HG02885 (cell line): ENCODE results near the gene FAM50A.

ENCODE experiments used
- ATAC-seq: cut with Tn5 transposase; IDR thresholded peaks from one replicate; pipeline ENCODE4 v1.9.1; 2021; ENCODE audit warnings: mild to moderate bottlenecking; ENCODE audit not compliant: unreplicated experiment, poor library complexity

FAM50A gene

DNA sequence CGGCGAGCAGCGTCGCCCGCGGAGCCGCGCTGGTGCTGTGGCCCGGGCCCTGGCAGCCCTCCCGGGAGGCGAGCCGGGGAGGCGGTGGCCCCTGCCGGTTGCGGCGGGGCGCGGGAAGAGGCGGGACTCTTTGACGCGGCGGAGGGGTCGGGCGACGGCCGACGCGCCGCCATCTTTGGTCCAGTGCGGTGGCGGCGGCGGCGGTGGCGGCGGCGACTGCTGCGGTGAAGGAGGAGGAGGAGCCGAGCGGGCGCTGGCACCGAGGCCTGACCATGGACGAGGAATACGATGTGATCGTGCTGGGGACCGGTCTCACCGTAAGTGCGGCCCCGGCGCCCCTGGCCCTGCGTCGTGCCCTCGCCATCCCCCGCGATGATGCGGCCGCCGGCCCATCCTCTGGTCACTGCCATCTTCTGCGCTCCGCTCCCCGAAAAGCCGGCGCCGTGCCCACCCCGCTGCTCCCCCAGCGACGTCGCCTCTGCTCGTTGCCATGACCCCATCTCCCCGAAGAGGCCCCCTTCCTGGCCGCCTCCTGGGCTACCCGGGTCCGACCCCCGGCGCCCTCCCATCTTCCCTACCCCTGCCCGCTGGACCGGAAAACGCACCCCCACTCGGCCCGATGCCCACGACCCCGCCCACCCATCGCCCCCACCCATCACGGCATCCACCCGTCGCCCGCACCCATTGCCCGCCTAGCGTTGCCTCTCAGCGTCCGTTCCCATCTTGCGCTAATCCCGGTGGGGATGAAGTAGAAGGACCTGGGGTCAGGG lies 6.8 kb upstream of the FAM50A start, which contains the start of gene GDI1:
Gene GDI1, plus strand, starts transcription at position 172 of the 770 bp plus-strand sequence. Its CDS starts 101 bp downstream, at position 273.
- peak; percentile 52 for ATAC-seq

- ATAC-seq: no peak
These were observed 5.7 kb upstream of the FAM50A start for GRCh38 chrX:154437971-154438893.

DNA sequence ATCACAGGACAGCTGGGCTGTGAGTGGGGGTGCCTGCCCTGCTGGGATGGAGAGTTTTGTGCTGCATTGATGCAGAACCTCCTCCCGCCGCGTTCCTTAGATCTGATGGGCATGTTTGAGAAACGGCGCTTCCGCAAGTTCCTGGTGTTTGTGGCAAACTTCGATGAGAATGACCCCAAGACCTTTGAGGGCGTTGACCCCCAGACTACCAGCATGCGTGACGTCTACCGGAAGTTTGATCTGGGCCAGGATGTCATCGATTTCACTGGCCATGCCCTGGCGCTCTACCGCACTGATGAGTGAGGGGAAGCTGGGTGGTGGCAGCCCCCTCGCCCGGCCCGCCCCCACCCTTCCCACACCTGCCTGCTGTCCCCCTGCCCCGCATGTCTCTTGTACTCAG lies 4.1 kb upstream of the FAM50A start:
- ATAC-seq: no peak

GRCh38 chrX:154440623-154441357 lies 3.2 kb upstream of the FAM50A start:
- no peak for ATAC-seq

GRCh38 chrX:154441564-154441963 lies 2.4 kb upstream of the FAM50A start:
- ATAC-seq: no peak

DNA sequence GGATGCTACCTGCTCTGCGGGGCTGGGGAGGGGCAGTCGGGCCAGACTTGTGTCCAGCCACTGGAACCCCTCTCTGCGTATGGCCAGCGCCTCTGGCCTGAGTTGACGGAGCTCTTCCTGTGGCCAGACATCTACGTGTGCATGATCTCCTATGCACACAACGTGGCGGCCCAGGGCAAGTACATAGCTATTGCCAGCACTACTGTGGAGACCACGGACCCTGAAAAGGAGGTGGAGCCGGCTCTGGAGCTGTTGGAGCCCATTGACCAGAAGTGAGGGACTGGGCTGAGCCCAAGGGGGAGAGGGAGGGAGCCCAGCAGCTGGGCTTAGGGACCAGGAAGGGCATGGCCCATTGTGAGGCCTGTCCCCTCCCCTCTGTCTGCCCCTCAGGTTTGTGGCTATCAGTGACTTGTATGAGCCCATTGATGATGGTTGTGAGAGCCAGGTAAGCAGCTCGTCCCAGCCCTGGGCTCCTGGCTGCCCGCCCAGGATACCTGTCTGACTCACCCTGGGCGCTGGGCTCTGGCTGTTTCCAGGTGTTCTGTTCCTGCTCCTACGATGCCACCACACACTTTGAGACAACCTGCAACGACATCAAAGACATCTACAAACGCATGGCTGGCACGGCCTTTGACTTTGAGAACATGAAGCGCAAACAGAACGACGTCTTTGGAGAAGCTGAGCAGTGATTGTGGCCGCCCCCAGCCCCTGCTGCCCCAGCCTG lies 1.8 kb upstream of the FAM50A start:
- ATAC-seq: no peak

DNA sequence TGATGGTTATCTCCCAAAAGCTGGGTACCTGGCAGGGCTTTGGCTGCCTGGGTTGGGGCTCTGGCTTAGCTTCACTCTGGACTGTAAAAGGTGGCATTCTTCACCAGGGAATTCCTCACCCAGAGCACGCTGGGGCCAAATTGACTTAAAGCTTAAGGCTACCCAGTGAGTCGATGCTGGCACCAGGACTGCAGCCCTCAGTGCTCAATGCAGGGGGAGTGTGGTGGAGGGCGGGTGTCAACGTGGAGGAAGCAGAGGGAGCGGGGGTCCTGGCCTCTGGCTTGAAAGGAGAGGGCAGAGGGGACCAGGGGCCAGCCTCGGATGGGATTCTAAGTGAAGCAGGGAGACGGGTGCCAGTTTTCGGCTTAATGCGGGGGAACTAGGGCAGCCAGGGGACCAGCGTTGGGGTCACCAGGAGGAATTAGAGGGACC lies 446 bp upstream of the FAM50A start:
- ATAC-seq: peak; percentile 3

DNA sequence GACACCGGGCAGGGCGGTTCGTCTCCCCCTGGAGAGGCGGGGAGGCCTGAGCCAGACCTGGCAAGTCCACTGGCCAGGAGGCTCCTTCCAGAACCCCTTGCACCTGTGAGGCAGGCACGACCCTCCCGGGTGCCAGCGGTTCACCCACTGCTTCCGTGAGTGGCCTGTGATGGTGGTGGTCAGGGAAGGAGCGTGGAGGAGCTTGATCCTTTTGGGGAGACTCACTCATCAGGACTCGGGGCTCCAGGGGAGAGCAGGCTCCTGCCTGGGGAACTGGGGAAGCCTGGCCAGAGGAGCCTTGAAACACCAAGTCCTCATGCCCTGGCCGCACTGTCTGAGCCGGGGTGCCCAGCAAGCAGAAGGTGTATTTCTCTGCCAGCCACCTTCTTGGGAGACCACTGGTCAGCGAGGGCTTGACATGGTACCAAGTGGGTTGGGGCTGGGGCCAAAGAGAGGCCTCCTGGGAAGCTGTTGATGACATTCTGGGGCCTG lies 860 bp downstream of the FAM50A start:
- ATAC-seq: no peak

DNA sequence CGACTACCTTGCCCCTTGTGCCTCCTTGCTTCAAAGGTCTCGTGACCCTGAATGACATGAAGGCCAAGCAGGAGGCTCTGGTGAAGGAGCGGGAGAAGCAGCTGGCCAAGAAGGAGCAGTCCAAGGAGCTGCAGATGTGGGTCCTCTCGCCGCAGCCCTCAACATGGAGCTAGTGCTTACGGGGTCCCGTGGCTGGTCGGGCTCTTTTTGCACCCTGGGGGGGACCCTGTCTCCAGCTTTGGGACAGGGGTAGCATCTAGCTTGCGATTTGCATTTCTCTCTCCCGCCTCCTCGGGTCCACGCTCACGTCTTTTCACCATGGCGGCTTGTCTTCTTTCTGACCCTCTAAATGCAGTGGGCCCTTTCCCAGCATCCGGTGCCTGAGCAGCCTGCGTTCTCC lies 1.8 kb downstream of the FAM50A start:
- ATAC-seq: no peak

GRCh38 chrX:154446430-154446829 lies 2.5 kb downstream of the FAM50A start:
- ATAC-seq: no peak

DNA sequence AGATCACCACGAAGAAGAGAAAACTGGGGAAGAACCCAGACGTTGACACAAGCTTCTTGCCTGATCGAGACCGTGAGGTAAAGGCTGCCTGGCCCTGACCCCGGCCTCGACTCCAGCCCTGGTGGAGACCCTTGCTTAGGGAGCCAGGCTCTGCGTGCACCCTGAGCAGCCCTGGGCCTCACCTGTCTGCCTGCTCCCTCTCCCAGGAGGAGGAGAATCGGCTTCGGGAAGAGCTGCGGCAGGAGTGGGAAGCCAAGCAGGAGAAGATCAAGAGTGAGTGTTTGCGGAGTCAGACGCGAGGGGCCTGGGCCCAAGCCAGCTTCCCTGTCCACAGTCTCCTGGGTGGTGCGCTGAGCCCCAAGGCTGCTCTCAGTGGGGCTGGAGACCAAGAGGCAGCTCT lies 4.5 kb downstream of the FAM50A start:
- no peak for ATAC-seq

GRCh38 chrX:154449618-154450017 lies 5.7 kb downstream of the FAM50A start:
- no peak for ATAC-seq

DNA sequence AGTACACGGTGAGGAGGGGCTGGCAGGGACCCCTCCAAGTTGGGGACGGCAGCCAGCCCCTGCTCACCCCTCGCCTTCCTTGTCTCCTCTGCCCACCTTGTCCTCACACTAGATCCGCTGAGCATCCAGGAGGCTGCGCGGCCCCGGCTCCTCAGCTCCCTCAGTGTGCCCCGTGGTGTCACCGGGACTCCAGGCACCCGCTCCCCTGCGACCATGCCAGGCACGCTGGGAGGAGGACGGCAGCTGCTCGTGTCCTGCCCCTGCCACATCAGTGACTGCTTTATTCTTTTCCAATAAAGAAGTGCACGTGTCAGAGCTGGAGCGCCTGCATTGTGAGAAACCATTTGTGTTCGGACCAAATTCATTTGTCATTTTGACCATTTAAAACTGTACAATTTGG lies 6.4 kb downstream of the FAM50A start:
- no peak for ATAC-seq

DNA sequence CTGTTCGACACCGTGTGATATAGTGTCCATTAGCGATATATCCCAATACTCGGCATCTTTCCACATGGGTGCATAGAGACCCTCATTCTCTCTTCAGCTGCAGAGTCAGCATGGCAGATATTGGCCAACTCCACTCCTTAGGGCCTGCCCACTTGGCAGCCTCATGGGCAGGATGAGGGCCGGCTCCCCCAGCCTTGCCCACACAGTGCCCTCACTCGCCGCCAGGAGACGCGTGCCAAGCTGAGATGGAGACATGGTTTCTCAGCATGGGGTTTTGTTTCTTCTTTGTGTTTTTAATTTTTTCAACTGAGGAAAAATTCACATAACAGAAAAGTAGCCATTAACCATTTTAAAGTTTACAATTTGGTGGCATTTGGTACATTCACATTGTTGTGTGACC lies 8.9 kb downstream of the FAM50A start:
- ATAC-seq: no peak

DNA sequence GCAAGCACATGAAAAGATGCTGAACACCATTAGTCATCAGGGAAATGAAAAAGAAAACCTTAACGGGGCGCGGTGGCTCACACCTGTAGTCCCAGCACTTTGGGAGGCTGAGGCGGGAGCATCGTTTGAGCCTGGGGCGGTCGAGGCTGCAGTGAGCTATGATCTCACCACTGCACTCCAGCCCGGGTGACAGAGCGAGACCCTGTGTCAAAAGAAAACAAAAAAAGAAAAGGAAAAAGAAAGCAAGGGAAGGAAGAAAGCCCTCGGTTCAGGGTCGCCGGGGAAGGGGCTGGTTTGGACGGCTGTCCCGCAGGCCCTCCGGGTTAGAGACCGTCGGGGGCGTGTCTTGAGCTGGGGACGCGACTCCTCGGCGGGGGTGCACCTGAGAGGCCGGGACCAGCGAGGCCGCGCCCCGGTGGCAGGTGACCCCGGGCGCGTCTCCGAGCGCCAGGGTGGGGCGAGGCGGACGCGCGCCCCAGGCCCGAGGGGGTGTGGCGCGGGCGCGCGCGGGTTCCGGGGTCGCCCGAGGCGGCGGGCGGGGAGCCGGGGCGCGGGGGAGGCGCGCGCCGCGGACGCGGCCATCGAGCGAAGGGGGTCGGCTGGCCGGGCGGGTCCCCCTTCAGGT lies 13.7 kb downstream of the FAM50A start:
- ATAC-seq: peak; percentile 65

DNA sequence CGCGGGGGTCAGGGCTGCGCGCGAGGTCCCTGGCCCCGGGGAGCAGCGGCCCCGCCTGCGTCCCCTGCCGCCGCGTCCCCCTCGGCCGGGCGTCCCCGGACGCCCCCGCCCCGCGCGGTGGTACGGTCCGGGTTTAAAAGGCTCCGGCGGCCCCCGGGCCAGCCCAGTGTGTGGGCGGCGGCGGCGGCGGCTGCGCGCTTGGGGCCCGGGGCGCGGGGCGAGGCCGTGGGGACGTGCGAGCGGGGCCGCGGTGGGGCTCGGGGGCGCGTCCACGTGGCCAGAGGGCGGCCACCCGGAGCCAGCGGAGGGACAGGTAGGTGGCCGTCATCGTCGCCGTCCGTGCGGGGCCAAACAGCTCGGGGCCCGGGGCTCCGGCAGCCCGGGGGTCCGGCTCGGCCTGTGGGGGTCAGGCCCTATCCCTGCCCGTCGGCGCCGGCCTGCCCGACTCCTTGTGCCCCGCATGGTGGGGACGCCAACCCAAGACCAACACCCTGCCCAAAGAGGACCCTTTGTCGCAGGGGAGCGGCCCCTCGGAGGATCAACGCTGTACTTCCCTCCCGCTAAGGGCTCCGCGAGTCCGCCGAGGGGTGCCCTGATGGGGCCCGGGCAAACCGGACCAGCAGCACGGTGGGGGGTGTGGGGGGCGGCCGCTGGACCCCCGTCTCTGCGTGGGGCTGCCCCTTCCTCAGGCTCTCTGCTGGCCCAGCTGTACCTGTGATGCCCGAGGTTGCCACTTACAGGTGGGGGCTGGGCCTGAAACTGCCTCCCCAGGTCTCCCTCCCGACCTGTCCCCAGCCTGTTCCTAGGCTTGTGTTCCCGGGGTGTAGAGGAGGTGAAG lies 14.4 kb downstream of the FAM50A start, which contains the start of gene PLXNA3:
Gene PLXNA3, plus strand, starts transcription at position 166 of the 838 bp plus-strand sequence. CDS start 1,903 bp downstream, outside the sequence.
- peak; percentile 65 for ATAC-seq

DNA sequence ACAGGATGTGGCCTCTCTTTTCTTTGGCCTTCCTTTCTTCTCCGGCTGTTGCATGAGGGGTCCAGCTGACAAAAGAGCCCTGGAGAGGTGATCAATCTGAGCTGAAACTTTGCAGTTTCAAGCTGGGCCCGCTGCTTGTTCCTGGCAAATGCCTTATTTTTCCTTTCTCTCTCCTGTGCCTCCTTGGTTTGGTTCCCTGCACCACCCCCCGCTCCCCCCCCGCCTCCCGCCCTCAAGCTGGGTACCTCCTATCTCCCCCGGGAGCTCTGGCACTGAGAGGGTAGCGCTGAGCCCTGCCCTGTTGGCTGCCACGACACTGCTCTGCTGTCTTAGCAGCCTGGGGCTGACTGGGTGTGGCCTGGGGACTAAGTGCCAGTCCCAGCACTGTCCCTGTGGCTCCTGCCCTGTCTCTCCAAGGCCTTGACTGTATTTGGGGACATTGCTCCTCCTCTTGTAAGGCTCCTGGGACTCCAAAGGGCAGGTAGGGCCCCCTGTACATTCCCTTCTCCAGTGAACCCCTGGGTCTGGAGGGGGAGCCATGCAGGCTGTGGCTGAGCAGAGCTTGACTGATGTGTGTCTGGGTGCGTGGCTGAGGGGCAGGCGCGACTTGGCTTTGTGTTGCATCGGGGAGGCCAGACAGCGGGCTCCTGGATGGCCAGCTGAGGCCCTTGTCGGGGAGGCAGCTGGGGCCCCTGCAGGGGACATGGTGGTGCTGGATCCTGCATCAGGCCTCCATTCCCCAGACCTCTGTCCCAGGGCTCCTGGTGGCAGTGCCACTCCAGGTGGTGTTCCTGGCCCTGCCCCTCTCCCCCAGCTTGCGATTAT lies 15.2 kb downstream of the FAM50A start:
- no peak for ATAC-seq
